GM12875 (cell line): ENCODE results near the gene LRBA.

Source experiments
- H3K4me3 ChIP-seq: one replicate; pipeline ENCODE4 v1.5.1; 2011; ENCODE audit warnings: low read depth, low read length, control low read depth
- CTCF ChIP-seq: IDR thresholded peaks from 2 replicates; pipeline ENCODE4 v1.5.1; 2011; ENCODE audit warnings: low read depth, mild to moderate bottlenecking, control low read depth, inconsistent platforms, low read length, moderate library complexity, borderline replicate concordance; ENCODE audit not compliant: insufficient read depth

Gene LRBA

DNA sequence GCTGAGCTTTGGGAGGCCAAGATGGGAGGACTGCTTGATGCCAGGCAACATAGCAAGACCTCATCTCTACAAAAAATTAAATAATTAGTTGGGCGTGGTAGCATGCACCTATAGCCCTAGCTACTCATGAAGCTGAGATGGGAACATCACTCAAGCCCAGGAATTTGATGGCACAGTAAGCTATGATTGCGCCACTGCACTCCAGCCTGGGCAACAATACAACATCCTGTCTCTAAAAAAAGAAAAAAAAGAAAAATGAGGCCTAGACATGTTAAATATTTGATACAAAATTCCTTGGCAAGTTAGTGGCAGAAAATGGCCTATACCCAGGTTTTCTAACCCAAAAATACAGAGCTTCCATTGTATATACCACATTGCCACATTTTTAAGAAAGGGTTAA lies 521.2 kb downstream of the LRBA start:
- TF ChIP-seq CTCF, result no peak
- no peak overlapping the region for H3K4me3 ChIP-seq

GRCh38 chr4:150491132-150492049 lies 523.7 kb downstream of the LRBA start:
- no peak for TF ChIP-seq CTCF
- no peak overlapping the region for H3K4me3 ChIP-seq

GRCh38 chr4:150482581-150482980 lies 532.5 kb downstream of the LRBA start:
- no peak overlapping the region for H3K4me3 ChIP-seq
- TF ChIP-seq CTCF, result no peak

- TF ChIP-seq CTCF, result no peak
- no peak overlapping the region for H3K4me3 ChIP-seq
Observed at GRCh38 chr4:150479657-150480056, 535.4 kb downstream of the LRBA start.

GRCh38 chr4:150477869-150478268 lies 537.2 kb downstream of the LRBA start:
- no peak for TF ChIP-seq CTCF
- H3K4me3 ChIP-seq, result no peak overlapping the region

GRCh38 chr4:150476776-150477175 lies 538.3 kb downstream of the LRBA start:
- TF ChIP-seq CTCF, result no peak
- no peak overlapping the region for H3K4me3 ChIP-seq

- TF ChIP-seq CTCF, result no peak
Observed at GRCh38 chr4:150475763-150476162, 539.3 kb downstream of the LRBA start.

More at GRCh38 chr4:150475763-150476162, 539.3 kb downstream of the LRBA start:
- no peak overlapping the region for H3K4me3 ChIP-seq
